Chondrocyte (in vitro differentiated cells): Measurements from ENCODE around the gene SSU72. TPM values are rescaled to one million over a fixed set of nuclear protein-coding genes. Genes with fewer than 3 reads are reported as not detected.

Source experiments
- DNase-seq: peaks from one replicate; pipeline ENCODE4 v3.0.0; 2021; ENCODE audit warnings: mixed read lengths, low spot score
- H3K27ac Mint-ChIP-seq: one replicate; pipeline ENCODE4 v1.8.0; 2021; ENCODE audit warnings: mild to moderate bottlenecking, moderate library complexity, mixed read lengths; ENCODE audit not compliant: unreplicated experiment
- H3K27me3 Mint-ChIP-seq: 2 replicates; pipeline ENCODE4 v1.8.0; 2021; ENCODE audit warnings: low read depth, mixed read lengths
- H3K36me3 Mint-ChIP-seq: 2 replicates; pipeline ENCODE4 v1.8.0; 2021; ENCODE audit warnings: low read depth, mixed read lengths
- H3K4me1 Mint-ChIP-seq: 2 replicates; pipeline ENCODE4 v1.8.0; 2021; ENCODE audit warnings: low read depth, mild to moderate bottlenecking, mixed read lengths
- H3K4me3 Mint-ChIP-seq: one replicate; pipeline ENCODE4 v1.8.0; 2021; ENCODE audit warnings: mild to moderate bottlenecking, moderate library complexity, mixed read lengths; ENCODE audit not compliant: unreplicated experiment
- H3K9me3 Mint-ChIP-seq: 2 replicates; pipeline ENCODE4 v1.8.0; 2021; ENCODE audit warnings: low read depth, mixed read lengths
- CTCF ChIP-seq: fragments of 200-600 bp; sonication (generic); IDR thresholded peaks from 2 replicates; pipeline ENCODE4 v1.5.0; 2021; ENCODE audit warnings: antibody characterized with exemption, mild to moderate bottlenecking, moderate library complexity
- total RNA-seq: library from RNA; stranded (reverse); gene quantifications from 3 replicates; pipeline ENCODE4 v1.2.1, GENCODE V29; 2021

The SSU72 gene
- total RNA-seq, 1 donor from 2014 or later, result 99.7 TPM

- Mint-ChIP-seq H3K36me3 (peaks cover 5% of the 10 kb centered on the region), H3K4me1 (no peaks in the 10 kb centered on the region), H3K27me3 (no peaks in the 10 kb centered on the region), H3K27ac (no peak overlapping the region), H3K4me3 (no peak overlapping the region), H3K9me3 (no peaks in the 10 kb centered on the region)
- no peak for TF ChIP-seq CTCF
- DNase-seq, result no peak
Observed at GRCh38 chr1:1544544-1544943, 30.1 kb downstream of the SSU72 start.

- Mint-ChIP-seq H3K36me3 (peaks cover 5% of the 10 kb centered on the region), H3K27me3 (no peaks in the 10 kb centered on the region), H3K27ac (no peak overlapping the region), H3K4me3 (no peak overlapping the region), H3K9me3 (no peaks in the 10 kb centered on the region), H3K4me1 (peaks cover 2% of the 10 kb centered on the region)
- DNase-seq, result no peak
- TF ChIP-seq CTCF, result no peak
Observed at GRCh38 chr1:1543706-1544099, 31.0 kb downstream of the SSU72 start.

GRCh38 chr1:1542766-1543705 is 31.6 kb downstream of the SSU72 start:
- H3K27ac Mint-ChIP-seq, result no peak overlapping the region
- H3K27me3 Mint-ChIP-seq, result no peaks in the 10 kb centered on the region
- H3K4me3 Mint-ChIP-seq, result no peak overlapping the region
- no peak for DNase-seq
- H3K4me1 Mint-ChIP-seq, result peaks cover 4% of the 10 kb centered on the region
- H3K9me3 Mint-ChIP-seq, result no peaks in the 10 kb centered on the region
- TF ChIP-seq CTCF, result no peak
- peaks cover 5% of the 10 kb centered on the region for H3K36me3 Mint-ChIP-seq

- Mint-ChIP-seq H3K4me1 (peaks cover 7% of the 10 kb centered on the region), H3K27ac (no peak overlapping the region), H3K36me3 (peaks cover 5% of the 10 kb centered on the region), H3K27me3 (no peaks in the 10 kb centered on the region), H3K9me3 (no peaks in the 10 kb centered on the region), H3K4me3 (no peak overlapping the region)
- TF ChIP-seq CTCF, result no peak
- DNase-seq, result no peak
Observed at GRCh38 chr1:1541956-1542765, 32.5 kb downstream of the SSU72 start.
